HEK293 (cell line): ENCODE data around the gene MBLAC1.

ENCODE experiments used
- MEIS1 ChIP-seq: sonication (generic); formaldehyde crosslinking; IDR thresholded peaks from 2 replicates; pipeline ENCODE4 v1.8.1; 2022; ENCODE audit warnings: missing genetic modification reagents, mild to moderate bottlenecking, borderline replicate concordance
- MZF1 ChIP-seq: fragments of 450-650 bp; formaldehyde crosslinking; IDR thresholded peaks from 2 replicates; pipeline ENCODE4 v1.5.1; 2017; ENCODE audit warnings: missing biosample characterization, missing genetic modification characterization, borderline replicate concordance
- ZFP41 ChIP-seq: fragments of 450-650 bp; formaldehyde crosslinking; IDR thresholded peaks from 2 replicates; pipeline ENCODE4 v1.5.1; 2016; ENCODE audit warnings: missing biosample characterization, missing genetic modification characterization, borderline replicate concordance
- ZNF404 ChIP-seq: fragments of 450-650 bp; formaldehyde crosslinking; IDR thresholded peaks from 2 replicates; pipeline ENCODE4 v1.5.1; 2017; ENCODE audit warnings: missing biosample characterization, missing genetic modification characterization
- ZNF416 ChIP-seq: fragments of 450-650 bp; formaldehyde crosslinking; IDR thresholded peaks from 2 replicates; pipeline ENCODE4 v1.5.1; 2016; ENCODE audit warnings: missing biosample characterization, missing genetic modification characterization
- ZNF510 ChIP-seq: fragments of 450-650 bp; formaldehyde crosslinking; IDR thresholded peaks from 2 replicates; pipeline ENCODE4 v1.5.1; 2018; ENCODE audit warnings: mild to moderate bottlenecking, missing genetic modification characterization, missing biosample characterization; ENCODE audit not compliant: insufficient replicate concordance
- ZNF555 ChIP-seq: fragments of 450-650 bp; formaldehyde crosslinking; conservative IDR thresholded peaks from 2 replicates; pipeline ENCODE4 v1.5.1; 2017; ENCODE audit warnings: missing biosample characterization, mild to moderate bottlenecking, missing genetic modification characterization, inconsistent platforms
- ZNF629 ChIP-seq: fragments of 450-650 bp; formaldehyde crosslinking; IDR thresholded peaks from 2 replicates; pipeline ENCODE4 v1.5.1; 2017; ENCODE audit warnings: missing biosample characterization, missing genetic modification characterization
- TF ChIP-seq, protein P1 (sequence below): fragments of 450-650 bp; formaldehyde crosslinking; IDR thresholded peaks from 2 replicates; pipeline ENCODE4 v1.5.1; 2016; ENCODE audit warnings: missing biosample characterization, missing genetic modification characterization

- TF ChIP-seq, protein P1, sequence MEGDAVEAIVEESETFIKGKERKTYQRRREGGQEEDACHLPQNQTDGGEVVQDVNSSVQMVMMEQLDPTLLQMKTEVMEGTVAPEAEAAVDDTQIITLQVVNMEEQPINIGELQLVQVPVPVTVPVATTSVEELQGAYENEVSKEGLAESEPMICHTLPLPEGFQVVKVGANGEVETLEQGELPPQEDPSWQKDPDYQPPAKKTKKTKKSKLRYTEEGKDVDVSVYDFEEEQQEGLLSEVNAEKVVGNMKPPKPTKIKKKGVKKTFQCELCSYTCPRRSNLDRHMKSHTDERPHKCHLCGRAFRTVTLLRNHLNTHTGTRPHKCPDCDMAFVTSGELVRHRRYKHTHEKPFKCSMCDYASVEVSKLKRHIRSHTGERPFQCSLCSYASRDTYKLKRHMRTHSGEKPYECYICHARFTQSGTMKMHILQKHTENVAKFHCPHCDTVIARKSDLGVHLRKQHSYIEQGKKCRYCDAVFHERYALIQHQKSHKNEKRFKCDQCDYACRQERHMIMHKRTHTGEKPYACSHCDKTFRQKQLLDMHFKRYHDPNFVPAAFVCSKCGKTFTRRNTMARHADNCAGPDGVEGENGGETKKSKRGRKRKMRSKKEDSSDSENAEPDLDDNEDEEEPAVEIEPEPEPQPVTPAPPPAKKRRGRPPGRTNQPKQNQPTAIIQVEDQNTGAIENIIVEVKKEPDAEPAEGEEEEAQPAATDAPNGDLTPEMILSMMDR (tag by site-specific recombination): peak; percentile 86
- no peak for TF ChIP-seq MZF1 (tag by site-specific recombination)
- no peak for TF ChIP-seq ZNF416 (tag by site-specific recombination)
- TF ChIP-seq MEIS1 (CRISPR knock-in tag): no peak
- TF ChIP-seq ZFP41 (tag by site-specific recombination): no peak
- TF ChIP-seq ZNF510 (tag by site-specific recombination): no peak
- TF ChIP-seq ZNF555: no peak
- no peak; the same call in 1 of the 2 replicates for TF ChIP-seq ZNF629 (tag by site-specific recombination)
- no peak for TF ChIP-seq ZNF404
Measured at GRCh38 chr7:100130608-100131453, 4.1 kb downstream of the MBLAC1 start.
